Parathyroid adenoma (tissue), 2 donors: ENCODE data around the gene XXYLT1.

ENCODE experiments used
- H2AFZ ChIP-seq: fragments of 300-600 bp; sonication (generic); one replicate; pipeline ENCODE4 v1.7.0; 2017; ENCODE audit warnings: antibody characterized with exemption, mild to moderate bottlenecking
- H3K27ac ChIP-seq: fragments of 300-600 bp; sonication (generic); one replicate; pipeline ENCODE4 v1.7.0; 2017
- H3K27me3 ChIP-seq: fragments of 300-600 bp; sonication (generic); one replicate; pipeline ENCODE4 v1.7.0; 2017; ENCODE audit warnings: low read length; ENCODE audit not compliant: control insufficient read depth, insufficient read depth
- H3K36me3 ChIP-seq: fragments of 300-600 bp; sonication (generic); one replicate; pipeline ENCODE4 v1.7.0; 2017; ENCODE audit warnings: low read length; ENCODE audit not compliant: control insufficient read depth, insufficient read depth
- H3K4me1 ChIP-seq: fragments of 300-600 bp; sonication (generic); one replicate; pipeline ENCODE4 v1.7.0; 2017; ENCODE audit warnings: control low read depth
- H3K4me2 ChIP-seq: fragments of 300-600 bp; sonication (generic); one replicate; pipeline ENCODE4 v1.7.0; 2017; ENCODE audit warnings: low read length
- H3K4me3 ChIP-seq: fragments of 300-600 bp; sonication (generic); one replicate; pipeline ENCODE4 v1.7.0; 2017; ENCODE audit warnings: low read depth, low read length
- H3K79me2 ChIP-seq: fragments of 300-600 bp; sonication (generic); one replicate; pipeline ENCODE4 v1.7.0; 2017; ENCODE audit warnings: control low read depth
- H3K9ac ChIP-seq: fragments of 300-600 bp; sonication (generic); one replicate; pipeline ENCODE4 v1.7.0; 2017; ENCODE audit warnings: mild to moderate bottlenecking
- H3K9me3 ChIP-seq: fragments of 300-600 bp; sonication (generic); one replicate; pipeline ENCODE4 v1.7.0; 2017; ENCODE audit warnings: low read length; ENCODE audit not compliant: control insufficient read depth
- CTCF ChIP-seq: fragments of 300-600 bp; sonication (generic); IDR thresholded peaks from one replicate; pipeline ENCODE4 v1.7.0; 2017; ENCODE audit warnings: antibody characterized with exemption, mild to moderate bottlenecking
- donor health status: primary hyperparathyroidism.

XXYLT1 gene

GRCh38 chr3:195105389-195105788 is 165.6 kb downstream of the XXYLT1 start:
- H3K9me3 ChIP-seq, result no peaks in the 10 kb centered on the region
- H2AFZ ChIP-seq, result no peak overlapping the region
- H3K4me2 ChIP-seq, result no peak overlapping the region
- no peak overlapping the region for H3K4me3 ChIP-seq
- H3K27me3 ChIP-seq, result no peaks in the 10 kb centered on the region
- no peak overlapping the region for H3K27ac ChIP-seq
- H3K4me1 ChIP-seq, result no peaks in the 10 kb centered on the region
- TF ChIP-seq CTCF, result no peak
- peaks cover 6% of the 10 kb centered on the region for H3K79me2 ChIP-seq
- H3K9ac ChIP-seq, result no peak overlapping the region
- no peaks in the 10 kb centered on the region for H3K36me3 ChIP-seq

GRCh38 chr3:195104340-195104739 is 166.6 kb downstream of the XXYLT1 start:
- no peak overlapping the region for H3K4me3 ChIP-seq
- H3K36me3 ChIP-seq, result no peaks in the 10 kb centered on the region
- no peak overlapping the region for H3K27ac ChIP-seq
- H3K4me2 ChIP-seq, result no peak overlapping the region
- H2AFZ ChIP-seq, result no peak overlapping the region
- H3K4me1 ChIP-seq, result no peaks in the 10 kb centered on the region
- peaks cover 6% of the 10 kb centered on the region for H3K79me2 ChIP-seq
- H3K9ac ChIP-seq, result no peak overlapping the region
- TF ChIP-seq CTCF, result no peak
- H3K9me3 ChIP-seq, result no peaks in the 10 kb centered on the region
- no peaks in the 10 kb centered on the region for H3K27me3 ChIP-seq

GRCh38 chr3:195103623-195104022 is 167.3 kb downstream of the XXYLT1 start:
- no peak overlapping the region for H3K4me3 ChIP-seq
- H3K79me2 ChIP-seq, result peaks cover 6% of the 10 kb centered on the region
- no peaks in the 10 kb centered on the region for H3K9me3 ChIP-seq
- H3K27ac ChIP-seq, result no peak overlapping the region
- no peaks in the 10 kb centered on the region for H3K27me3 ChIP-seq
- no peaks in the 10 kb centered on the region for H3K4me1 ChIP-seq
- no peak overlapping the region for H3K9ac ChIP-seq
- no peak overlapping the region for H3K4me2 ChIP-seq
- no peak for TF ChIP-seq CTCF
- H3K36me3 ChIP-seq, result no peaks in the 10 kb centered on the region
- H2AFZ ChIP-seq, result no peak overlapping the region

- no peak overlapping the region for H3K9ac ChIP-seq
- no peaks in the 10 kb centered on the region for H3K27me3 ChIP-seq
- H3K4me3 ChIP-seq, result no peak overlapping the region
- H3K79me2 ChIP-seq, result peaks cover 6% of the 10 kb centered on the region
- no peaks in the 10 kb centered on the region for H3K4me1 ChIP-seq
- H3K4me2 ChIP-seq, result no peak overlapping the region
- no peaks in the 10 kb centered on the region for H3K36me3 ChIP-seq
- no peaks in the 10 kb centered on the region for H3K9me3 ChIP-seq
- no peak overlapping the region for H2AFZ ChIP-seq
- no peak for TF ChIP-seq CTCF
- no peak overlapping the region for H3K27ac ChIP-seq
Measured at GRCh38 chr3:195102609-195103467, 168.1 kb downstream of the XXYLT1 start.
